ENCODE data around the gene HIP1R. TPM values are rescaled to one million over a fixed set of nuclear protein-coding genes. Genes with fewer than 3 reads are reported as not detected.

Gene HIP1R
- total and polyA plus RNA-seq, 2 of the 4 experiments (the other 2 are of a cell fraction), result 13.8 to 18.5 TPM

- H3K14ac ChIP-seq (replicated peaks; ENCODE audit: low read depth, low read length), result no peak overlapping the region
Measured at GRCh38 chr12:122882908-122883558, 47.8 kb downstream of the HIP1R start.

More at GRCh38 chr12:122882908-122883558, 47.8 kb downstream of the HIP1R start:
- H3K23ac ChIP-seq (ENCODE audit: low read depth, low read length), result no peak overlapping the region
- H3K4ac ChIP-seq (ENCODE audit: low read depth, low read length), result no peak overlapping the region
- POLR2A ChIA-PET (ENCODE audit: unreplicated experiment), result no interaction called here
- in situ Hi-C loops (cut with MboI; ENCODE audit: low sequenced_read_pairs), result no loop called here
- H3K79me1 ChIP-seq (ENCODE audit: low read depth in 1 of 2, low read length in 2 of 2), result peaks cover 22 to 81% of the 10 kb centered on the region in 2 experiments; a peak in 3 of 4 replicates
- BruUV-seq (replicated peaks), result no TSS peak
- H3K4me1 ChIP-seq (ENCODE audit: control insufficient read depth, insufficient read depth, low read length), result peaks cover 26% of the 10 kb centered on the region
- no peaks in the 10 kb centered on the region for H3K27me3 ChIP-seq (ENCODE audit: control insufficient read depth, insufficient read depth, low read length)
- H3K9me1 ChIP-seq (ENCODE audit: insufficient read depth, low read length), result peaks cover 40% of the 10 kb centered on the region
- TF ChIP-seq MAZ (IDR thresholded peaks at IDR 0.05; ENCODE audit: borderline replicate concordance, low read depth, low read length), result no peak
- no peak for TF ChIP-seq RCOR1 (IDR thresholded peaks at IDR 0.05; ENCODE audit: insufficient replicate concordance, low read length)
- TF ChIP-seq RAD21 (IDR thresholded peaks at IDR 0.05; ENCODE audit: low read length), result no peak
- TF ChIP-seq POLR2A (IDR thresholded peaks at IDR 0.05; ENCODE audit: low read depth, low read length), result no peak
- TF ChIP-seq CHD1 (IDR thresholded peaks at IDR 0.05; ENCODE audit: low read depth, low read length), result no peak
- TF ChIP-seq MXI1 (IDR thresholded peaks at IDR 0.05; ENCODE audit: borderline replicate concordance, low read depth, low read length), result no peak
- no peak for TF ChIP-seq NFE2L2 (IDR thresholded peaks at IDR 0.05; ENCODE audit: low read depth, low read length)
- TF ChIP-seq CTCF (conservative IDR thresholded peaks at IDR 0.05; ENCODE audit: low read depth, low read length), result no peak
- no peak for TF ChIP-seq MAFK (IDR thresholded peaks at IDR 0.05; ENCODE audit: low read depth, low read length)
- TF ChIP-seq CEBPB (IDR thresholded peaks at IDR 0.05; ENCODE audit: low read depth, low read length), result no peak
- TF ChIP-seq FOS (IDR thresholded peaks at IDR 0.05; ENCODE audit: low read depth, low read length), result no peak
- TF ChIP-seq USF2 (IDR thresholded peaks at IDR 0.05; ENCODE audit: low read depth, low read length), result no peak
- TF ChIP-seq ELK1 (IDR thresholded peaks at IDR 0.05; ENCODE audit: borderline replicate concordance, low read depth, low read length), result no peak
- no peak overlapping the region for H2BK120ac ChIP-seq (ENCODE audit: low read depth, low read length)
- H2AK5ac ChIP-seq (ENCODE audit: low read depth, low read length), result no peak overlapping the region
- H3K9me3 ChIP-seq (ENCODE audit: control insufficient read depth, insufficient read depth, low read length), result no peaks in the 10 kb centered on the region
- H3K4me2 ChIP-seq (ENCODE audit: low read depth, low read length), result no peak overlapping the region
- no peak overlapping the region for H3K27ac ChIP-seq (ENCODE audit: insufficient read depth, low read length)
- H4K8ac ChIP-seq (ENCODE audit: low read depth in 2 of 2, low read length in 2 of 2), result no peak overlapping the region
- H3K36me3 ChIP-seq (ENCODE audit: control insufficient read depth, insufficient read depth, low read length), result no peaks in the 10 kb centered on the region
- no peak overlapping the region for H2BK5ac ChIP-seq (ENCODE audit: low read depth, low read length, poor library complexity, severe bottlenecking)
- peaks cover 79% of the 10 kb centered on the region for H4K20me1 ChIP-seq (ENCODE audit: insufficient read depth, low read length)
- no peak for DNase-seq
- H2BK20ac ChIP-seq (ENCODE audit: low read depth, low read length), result no peak overlapping the region
- CTCF ChIA-PET, result interaction anchor here (0.6 kb wide), 2 partner anchors 102 to 110 kb away, joined by 3 to 4 read pairs; no protein-coding TSS in a partner anchor
- H3K9ac ChIP-seq (ENCODE audit: low read depth, low read length), result no peak overlapping the region
- no peak overlapping the region for H2AFZ ChIP-seq (replicated peaks; ENCODE audit: low read length, poor library complexity)
- intact Hi-C loops (cut with micrococcal nuclease), result no loop called here
- H4K91ac ChIP-seq (ENCODE audit: insufficient read depth, low read depth, low read length), result no peak overlapping the region
- no CpG with 5 or more reads among the region's 11 CpGs for WGBS, 2 experiments (ENCODE audit: extremely low coverage in 2 of 2, insufficient read length in 1 of 2)
- no peak overlapping the region for H3K4me3 ChIP-seq (ENCODE audit: insufficient read depth, low read depth, low read length)
- H3K56ac ChIP-seq (ENCODE audit: extremely low read depth, insufficient read depth, low read length), result no peak overlapping the region
- dilution Hi-C loops (cut with HindIII; ENCODE audit: low sequenced_read_pairs, unreplicated experiment), result no loop called here
- no peak for ATAC-seq (ENCODE audit: low read depth)
- no peak overlapping the region for H4K5ac ChIP-seq (ENCODE audit: low read depth, low read length)
- no peak overlapping the region for H3K18ac ChIP-seq (ENCODE audit: low read depth, low read length)
- H2BK15ac ChIP-seq (ENCODE audit: low read depth, low read length), result no peak overlapping the region
- no peak overlapping the region for H2AK9ac ChIP-seq (replicated peaks; ENCODE audit: low read depth, low read length, poor library complexity)

Measured in IMR-90 (cell line).